ENCODE data around the gene RPS15. TPM values are rescaled to one million over a fixed set of nuclear protein-coding genes. Genes with fewer than 3 reads are reported as not detected.

The RPS15 gene
- total RNA-seq, 1 donor = 1,183 TPM

- H3K4me1 ChIP-seq (ENCODE audit: insufficient read depth, low read length) = peaks cover 34% of the 10 kb centered on the region
- H3K4me3 ChIP-seq (ENCODE audit: low read length) = no peak overlapping the region
- no peaks in the 10 kb centered on the region for H3K9me3 ChIP-seq (ENCODE audit: low read depth, low read length)
- H3K27me3 ChIP-seq (ENCODE audit: insufficient read depth, low read length) = peaks cover 56% of the 10 kb centered on the region
These were observed 9.7 kb downstream of the RPS15 start for GRCh38 chr19:1447944-1448343.

- H3K4me3 ChIP-seq (ENCODE audit: low read length) = no peak within 1 kb of the TSS
- no peaks in the 10 kb centered on the region for H3K9me3 ChIP-seq (ENCODE audit: low read depth, low read length)
- H3K27me3 ChIP-seq (ENCODE audit: insufficient read depth, low read length) = peaks cover 65% of the 10 kb centered on the region
- peaks cover 30% of the 10 kb centered on the region for H3K4me1 ChIP-seq (ENCODE audit: insufficient read depth, low read length)
These were observed 11.6 kb downstream of the RPS15 start, which contains the start of gene APC2 for GRCh38 chr19:1449467-1450442. Gene APC2, plus strand, starts transcription at chr19:1450121. Its CDS starts 2,881 bp downstream, at chr19:1453002.

GRCh38 chr19:1450735-1451731 is 12.8 kb downstream of the RPS15 start:
- H3K27me3 ChIP-seq (ENCODE audit: insufficient read depth, low read length) = peaks cover 76% of the 10 kb centered on the region

GRCh38 chr19:1451916-1452801 is 14.0 kb downstream of the RPS15 start:
- peaks cover 78% of the 10 kb centered on the region for H3K27me3 ChIP-seq (ENCODE audit: insufficient read depth, low read length)
- H3K9me3 ChIP-seq (ENCODE audit: low read depth, low read length) = no peaks in the 10 kb centered on the region
- peaks cover 21% of the 10 kb centered on the region for H3K4me1 ChIP-seq (ENCODE audit: insufficient read depth, low read length)
- no peak overlapping the region for H3K4me3 ChIP-seq (ENCODE audit: low read length)

More at GRCh38 chr19:1450735-1451731, 12.8 kb downstream of the RPS15 start:
- Histone ChIP-seq H3K4me3 (ENCODE audit: low read length) (no peak overlapping the region), H3K9me3 (ENCODE audit: low read depth, low read length) (no peaks in the 10 kb centered on the region), H3K4me1 (ENCODE audit: insufficient read depth, low read length) (peaks cover 31% of the 10 kb centered on the region)

GRCh38 chr19:1452802-1453524 is 14.8 kb downstream of the RPS15 start:
- Histone ChIP-seq H3K4me1 (ENCODE audit: insufficient read depth, low read length) (peaks cover 20% of the 10 kb centered on the region), H3K9me3 (ENCODE audit: low read depth, low read length) (no peaks in the 10 kb centered on the region), H3K4me3 (ENCODE audit: low read length) (no peak overlapping the region), H3K27me3 (ENCODE audit: insufficient read depth, low read length) (peaks cover 75% of the 10 kb centered on the region)

GRCh38 chr19:1453525-1454364 is 15.5 kb downstream of the RPS15 start:
- Histone ChIP-seq H3K4me1 (ENCODE audit: insufficient read depth, low read length) (peaks cover 20% of the 10 kb centered on the region), H3K9me3 (ENCODE audit: low read depth, low read length) (no peaks in the 10 kb centered on the region), H3K4me3 (ENCODE audit: low read length) (no peak overlapping the region), H3K27me3 (ENCODE audit: insufficient read depth, low read length) (peaks cover 73% of the 10 kb centered on the region)

- Histone ChIP-seq H3K4me3 (ENCODE audit: low read length) (no peak overlapping the region), H3K4me1 (ENCODE audit: insufficient read depth, low read length) (peaks cover 16% of the 10 kb centered on the region), H3K27me3 (ENCODE audit: insufficient read depth, low read length) (peaks cover 61% of the 10 kb centered on the region), H3K9me3 (ENCODE audit: low read depth, low read length) (no peaks in the 10 kb centered on the region)
These were observed 16.8 kb downstream of the RPS15 start for GRCh38 chr19:1455002-1455335.

GRCh38 chr19:1455336-1456120 is 17.3 kb downstream of the RPS15 start:
- Histone ChIP-seq H3K27me3 (ENCODE audit: insufficient read depth, low read length) (peaks cover 56% of the 10 kb centered on the region), H3K4me1 (ENCODE audit: insufficient read depth, low read length) (peaks cover 10% of the 10 kb centered on the region), H3K4me3 (ENCODE audit: low read length) (no peak overlapping the region), H3K9me3 (ENCODE audit: low read depth, low read length) (no peaks in the 10 kb centered on the region)

- Histone ChIP-seq H3K27me3 (ENCODE audit: insufficient read depth, low read length) (peaks cover 49% of the 10 kb centered on the region), H3K9me3 (ENCODE audit: low read depth, low read length) (no peaks in the 10 kb centered on the region), H3K4me1 (ENCODE audit: insufficient read depth, low read length) (peaks cover 10% of the 10 kb centered on the region), H3K4me3 (ENCODE audit: low read length) (no peak overlapping the region)
These were observed 18.1 kb downstream of the RPS15 start for GRCh38 chr19:1456121-1456900.

GRCh38 chr19:1457031-1457739 is 19.0 kb downstream of the RPS15 start:
- Histone ChIP-seq H3K4me3 (ENCODE audit: low read length) (no peak overlapping the region), H3K9me3 (ENCODE audit: low read depth, low read length) (no peaks in the 10 kb centered on the region), H3K27me3 (ENCODE audit: insufficient read depth, low read length) (peaks cover 43% of the 10 kb centered on the region), H3K4me1 (ENCODE audit: insufficient read depth, low read length) (peaks cover 10% of the 10 kb centered on the region)

- H3K4me1 ChIP-seq (ENCODE audit: insufficient read depth, low read length) = peaks cover 10% of the 10 kb centered on the region
- peaks cover 38% of the 10 kb centered on the region for H3K27me3 ChIP-seq (ENCODE audit: insufficient read depth, low read length)
- no peaks in the 10 kb centered on the region for H3K9me3 ChIP-seq (ENCODE audit: low read depth, low read length)
- no peak overlapping the region for H3K4me3 ChIP-seq (ENCODE audit: low read length)
These were observed 19.7 kb downstream of the RPS15 start for GRCh38 chr19:1457892-1458291.
